ENCODE results near the gene EXD3. TPM values are rescaled to one million over a fixed set of nuclear protein-coding genes. Genes with fewer than 3 reads are reported as not detected.

Gene EXD3
- total RNA-seq, 4 donors from 2014 or later: 2.8 to 16.8 (median 9.1) TPM

GRCh38 chr9:137303151-137303892 lies 119.6 kb downstream of the EXD3 start:
- Histone ChIP-seq H3K27ac (peak overlapping the region; percentile 84 to 94 (median 90)), H3K4me1 (peaks cover 67 to 94% (median 78%) of the 10 kb centered on the region in 3 donors), H3K27me3 (peaks cover 0 to 75% (median 2%) of the 10 kb centered on the region in 4 donors), H3K9me3 (no peaks in the 10 kb centered on the region), H3K4me3 (peak overlapping the region; percentile 35 to 79 (median 54)), H3K36me3 (peaks cover 0 to 12% (median 0%) of the 10 kb centered on the region in 3 donors)
- TF ChIP-seq POLR2A (IDR thresholded peaks at IDR 0.05) (no peak), CTCF (IDR thresholded peaks at IDR 0.05) (no peak)
- WGBS, 2 donors: 34% methylated on average over 13 of the region's 23 CpGs; no CpG with 5 or more reads in 1 of the 2 donors
- intact Hi-C loops (cut with DNase I): no loop called here
- no peak for DNase-seq

GRCh38 chr9:137302449-137303150 lies 120.4 kb downstream of the EXD3 start:
- TF ChIP-seq CTCF (IDR thresholded peaks at IDR 0.05): peak in 5 of 6 experiments; percentile 15 to 71 (median 53)
- no peak for TF ChIP-seq POLR2A (IDR thresholded peaks at IDR 0.05)
- H3K27ac ChIP-seq: peak overlapping the region; percentile 84 to 94 (median 90)
- H3K9me3 ChIP-seq: no peaks in the 10 kb centered on the region
- H3K27me3 ChIP-seq: peaks cover 0 to 74% (median 2%) of the 10 kb centered on the region in 4 donors
- H3K4me3 ChIP-seq: peak overlapping the region; percentile 35 to 79 (median 54)
- H3K4me1 ChIP-seq: peaks cover 70 to 94% (median 71%) of the 10 kb centered on the region in 3 donors
- WGBS, 2 donors: 0 to 2% methylated on average over 5 to 11 of the region's 78 CpGs
- H3K36me3 ChIP-seq: peaks cover 0 to 15% (median 0%) of the 10 kb centered on the region in 3 donors
- intact Hi-C loops (cut with DNase I): no loop called here
- no peak for DNase-seq

GRCh38 chr9:137302118-137302448 lies 120.9 kb downstream of the EXD3 start, which contains the start of gene NRARP:
Gene NRARP, minus strand, starts transcription at chr9:137302271. Its CDS starts 343 bp downstream, at chr9:137301928.
- TF ChIP-seq POLR2A (IDR thresholded peaks at IDR 0.05): peak in 3 of 4 donors; percentile 75 to 96 (median 79)
- no peak for TF ChIP-seq CTCF (IDR thresholded peaks at IDR 0.05)
- H3K27me3 ChIP-seq: peaks cover 0 to 73% (median 2%) of the 10 kb centered on the region in 4 donors
- intact Hi-C loops (cut with DNase I): no loop called here
- H3K27ac ChIP-seq: peak within 1 kb of the TSS; percentile 84 to 94 (median 90)
- WGBS, 2 donors: no CpG with 5 or more reads among the region's 60 CpGs
- H3K36me3 ChIP-seq: peaks cover 0 to 15% (median 0%) of the 10 kb centered on the region in 3 donors
- H3K4me3 ChIP-seq: peak within 1 kb of the TSS; percentile 53 to 79 (median 58)
- no peaks in the 10 kb centered on the region for H3K9me3 ChIP-seq
- DNase-seq: peak; percentile 64
- H3K4me1 ChIP-seq: peaks cover 65 to 94% (median 68%) of the 10 kb centered on the region in 3 donors

GRCh38 chr9:137301081-137301947 lies 121.6 kb downstream of the EXD3 start:
- intact Hi-C loops (cut with DNase I): no loop called here
- H3K4me1 ChIP-seq: peaks cover 62 to 94% (median 63%) of the 10 kb centered on the region in 3 donors

More at GRCh38 chr9:137301081-137301947, 121.6 kb downstream of the EXD3 start:
- 0 to 5% methylated on average over 11 to 13 of the region's 115 CpGs for WGBS, 2 donors
- peak overlapping the region; percentile 68 to 91 (median 83) for H3K27ac ChIP-seq
- TF ChIP-seq POLR2A (IDR thresholded peaks at IDR 0.05) (no peak), CTCF (IDR thresholded peaks at IDR 0.05) (peak in 3 of 6 experiments; percentile 18 to 33 (median 25))
- no peak for DNase-seq
- H3K27me3 ChIP-seq: peaks cover 0 to 73% (median 2%) of the 10 kb centered on the region in 4 donors
- no peaks in the 10 kb centered on the region for H3K9me3 ChIP-seq
- peak overlapping the region; percentile 53 to 79 (median 58) for H3K4me3 ChIP-seq
- peaks cover 0 to 15% (median 0%) of the 10 kb centered on the region in 3 donors for H3K36me3 ChIP-seq
